ENCODE measurements around the gene CKAP5.

DNA sequence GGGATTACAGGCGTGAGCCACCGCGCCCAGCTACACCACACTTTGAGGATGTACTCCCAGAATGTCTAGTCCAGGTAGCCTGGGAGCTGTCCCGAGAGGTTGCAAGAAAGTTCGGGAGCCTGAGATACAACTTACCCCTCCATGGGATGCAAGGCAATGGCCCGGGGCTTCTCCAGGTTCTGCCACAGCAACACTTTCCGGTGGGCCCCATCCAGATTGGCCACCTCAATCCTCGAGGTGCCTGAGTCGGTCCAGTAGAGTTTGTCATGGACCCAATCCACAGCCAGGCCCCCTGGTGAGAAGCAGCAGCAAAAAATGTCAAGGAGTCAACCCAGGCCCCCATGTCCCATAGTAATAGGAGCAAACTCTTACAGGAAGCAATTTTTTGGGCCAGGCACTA is 46.8 kb upstream of the CKAP5 start:
- TF ChIP-seq, protein P1, sequence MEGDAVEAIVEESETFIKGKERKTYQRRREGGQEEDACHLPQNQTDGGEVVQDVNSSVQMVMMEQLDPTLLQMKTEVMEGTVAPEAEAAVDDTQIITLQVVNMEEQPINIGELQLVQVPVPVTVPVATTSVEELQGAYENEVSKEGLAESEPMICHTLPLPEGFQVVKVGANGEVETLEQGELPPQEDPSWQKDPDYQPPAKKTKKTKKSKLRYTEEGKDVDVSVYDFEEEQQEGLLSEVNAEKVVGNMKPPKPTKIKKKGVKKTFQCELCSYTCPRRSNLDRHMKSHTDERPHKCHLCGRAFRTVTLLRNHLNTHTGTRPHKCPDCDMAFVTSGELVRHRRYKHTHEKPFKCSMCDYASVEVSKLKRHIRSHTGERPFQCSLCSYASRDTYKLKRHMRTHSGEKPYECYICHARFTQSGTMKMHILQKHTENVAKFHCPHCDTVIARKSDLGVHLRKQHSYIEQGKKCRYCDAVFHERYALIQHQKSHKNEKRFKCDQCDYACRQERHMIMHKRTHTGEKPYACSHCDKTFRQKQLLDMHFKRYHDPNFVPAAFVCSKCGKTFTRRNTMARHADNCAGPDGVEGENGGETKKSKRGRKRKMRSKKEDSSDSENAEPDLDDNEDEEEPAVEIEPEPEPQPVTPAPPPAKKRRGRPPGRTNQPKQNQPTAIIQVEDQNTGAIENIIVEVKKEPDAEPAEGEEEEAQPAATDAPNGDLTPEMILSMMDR (IDR thresholded peaks at IDR 0.05), result no peak
- no peak for TF ChIP-seq EZH2 (IDR thresholded peaks at IDR 0.05)

Data from neural progenitor cell (in vitro differentiated cells).